Thoracic aorta (tissue), 2 donors: ENCODE data around the gene CHST1. TPM values are rescaled to one million over a fixed set of nuclear protein-coding genes. Genes with fewer than 3 reads are reported as not detected.

ENCODE experiments used
- ATAC-seq: fragments of 150-250 bp; one replicate; pipeline ENCODE4 v1.8.0; 2017; ENCODE audit warnings: low read depth; ENCODE audit not compliant: insufficient number of reproducible peaks, low FRiP score
- DNase-seq: peaks from one replicate; pipeline ENCODE4 v3.0.0-alpha.2; 2020; ENCODE audit warnings: low spot score
- H3K27ac ChIP-seq, 2 donors: fragments of 200-600 bp; sonication (generic); 1 replicate in 1 of 2; 2 replicates in 1 of 2; pipeline ENCODE4 v1.5.1; 2016; ENCODE audit warnings: mild to moderate bottlenecking in 2 of 2, moderate library complexity in 2 of 2
- H3K27me3 ChIP-seq: fragments of 200-600 bp; sonication (generic); replicated peaks from 2 replicates; pipeline ENCODE4 v1.6.0; 2016; ENCODE audit warnings: mild to moderate bottlenecking; ENCODE audit not compliant: insufficient read depth
- H3K36me3 ChIP-seq: fragments of 200-600 bp; sonication (generic); one replicate; pipeline ENCODE4 v1.5.1; 2016
- H3K4me1 ChIP-seq, 2 donors: fragments of 200-600 bp; sonication (generic); 1 replicate in 1 of 2; 2 replicates in 1 of 2; pipeline versions ENCODE4 v1.5.1 to v1.6.0; 2016; ENCODE audit warnings: low read depth in 2 of 2, mild to moderate bottlenecking in 1 of 2; ENCODE audit not compliant: control insufficient read depth in 1 of 2
- H3K4me3 ChIP-seq: fragments of 200-600 bp; sonication (generic); 2 replicates; pipeline ENCODE4 v1.5.1; 2016; ENCODE audit warnings: mild to moderate bottlenecking
- H3K9me3 ChIP-seq: fragments of 200-600 bp; sonication (generic); 2 replicates; pipeline ENCODE4 v1.5.1; 2016
- total RNA-seq, 2 donors: library from RNA; depleted of rRNA; stranded (reverse); fragments of >200 nt; gene quantifications; one replicate each; pipeline versions ENCODE4 v1.1.0 to v1.2.3, GENCODE V29; 2016
- TF ChIP-seq, protein P1 (sequence below): fragments of 200-600 bp; sonication (generic); IDR thresholded peaks from one replicate; pipeline ENCODE4 v1.5.1; 2019; ENCODE audit warnings: antibody characterized with exemption

CHST1 gene
- total RNA-seq, 2 donors from 2014 or later, result 48.7 to 50.2 TPM

DNA sequence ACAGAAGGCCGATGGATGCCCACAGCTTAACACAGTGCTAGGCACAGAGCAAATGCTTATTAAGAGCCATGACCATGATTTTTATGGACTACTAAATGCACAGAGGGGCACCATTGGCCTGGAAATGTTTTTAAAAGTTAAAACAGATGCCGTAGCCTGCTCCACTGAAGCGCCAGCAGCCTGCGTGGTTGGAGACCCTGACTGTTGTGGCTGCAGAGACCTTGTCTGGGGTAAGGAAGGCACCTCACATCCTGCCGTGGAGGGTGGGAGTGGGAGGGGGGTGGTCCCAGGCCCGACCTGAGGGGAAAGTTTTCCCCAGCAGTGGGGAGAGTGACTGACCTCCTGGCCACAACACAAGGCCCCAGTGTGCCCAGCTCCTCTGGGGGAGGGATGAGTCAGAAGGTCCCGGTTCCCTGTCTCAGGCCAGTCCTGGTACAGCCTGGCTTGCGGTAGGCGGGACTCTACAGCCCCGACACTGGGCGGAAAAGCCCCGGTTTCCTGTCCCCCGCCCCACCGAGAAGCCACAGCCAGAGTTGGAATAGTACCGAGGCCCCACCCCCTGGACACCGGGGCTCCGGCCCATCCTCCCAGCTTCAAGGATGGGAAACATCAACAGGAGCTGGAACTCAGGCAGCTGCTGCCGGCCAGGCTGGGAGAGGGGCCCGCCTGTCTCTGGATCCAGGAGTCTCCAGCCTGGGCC is 7.0 kb downstream of the CHST1 start:
- Histone ChIP-seq H3K4me1 (peaks cover 17 to 68% of the 10 kb centered on the region in 2 donors), H3K27me3 (no peaks in the 10 kb centered on the region), H3K27ac (peak overlapping the region; percentile 58 to 62), H3K36me3 (no peaks in the 10 kb centered on the region), H3K4me3 (peak overlapping the region; percentile 14), H3K9me3 (no peaks in the 10 kb centered on the region)
- TF ChIP-seq, protein P1, sequence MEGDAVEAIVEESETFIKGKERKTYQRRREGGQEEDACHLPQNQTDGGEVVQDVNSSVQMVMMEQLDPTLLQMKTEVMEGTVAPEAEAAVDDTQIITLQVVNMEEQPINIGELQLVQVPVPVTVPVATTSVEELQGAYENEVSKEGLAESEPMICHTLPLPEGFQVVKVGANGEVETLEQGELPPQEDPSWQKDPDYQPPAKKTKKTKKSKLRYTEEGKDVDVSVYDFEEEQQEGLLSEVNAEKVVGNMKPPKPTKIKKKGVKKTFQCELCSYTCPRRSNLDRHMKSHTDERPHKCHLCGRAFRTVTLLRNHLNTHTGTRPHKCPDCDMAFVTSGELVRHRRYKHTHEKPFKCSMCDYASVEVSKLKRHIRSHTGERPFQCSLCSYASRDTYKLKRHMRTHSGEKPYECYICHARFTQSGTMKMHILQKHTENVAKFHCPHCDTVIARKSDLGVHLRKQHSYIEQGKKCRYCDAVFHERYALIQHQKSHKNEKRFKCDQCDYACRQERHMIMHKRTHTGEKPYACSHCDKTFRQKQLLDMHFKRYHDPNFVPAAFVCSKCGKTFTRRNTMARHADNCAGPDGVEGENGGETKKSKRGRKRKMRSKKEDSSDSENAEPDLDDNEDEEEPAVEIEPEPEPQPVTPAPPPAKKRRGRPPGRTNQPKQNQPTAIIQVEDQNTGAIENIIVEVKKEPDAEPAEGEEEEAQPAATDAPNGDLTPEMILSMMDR, result no peak
- ATAC-seq (peak; percentile 29), DNase-seq (peak; percentile 33)

DNA sequence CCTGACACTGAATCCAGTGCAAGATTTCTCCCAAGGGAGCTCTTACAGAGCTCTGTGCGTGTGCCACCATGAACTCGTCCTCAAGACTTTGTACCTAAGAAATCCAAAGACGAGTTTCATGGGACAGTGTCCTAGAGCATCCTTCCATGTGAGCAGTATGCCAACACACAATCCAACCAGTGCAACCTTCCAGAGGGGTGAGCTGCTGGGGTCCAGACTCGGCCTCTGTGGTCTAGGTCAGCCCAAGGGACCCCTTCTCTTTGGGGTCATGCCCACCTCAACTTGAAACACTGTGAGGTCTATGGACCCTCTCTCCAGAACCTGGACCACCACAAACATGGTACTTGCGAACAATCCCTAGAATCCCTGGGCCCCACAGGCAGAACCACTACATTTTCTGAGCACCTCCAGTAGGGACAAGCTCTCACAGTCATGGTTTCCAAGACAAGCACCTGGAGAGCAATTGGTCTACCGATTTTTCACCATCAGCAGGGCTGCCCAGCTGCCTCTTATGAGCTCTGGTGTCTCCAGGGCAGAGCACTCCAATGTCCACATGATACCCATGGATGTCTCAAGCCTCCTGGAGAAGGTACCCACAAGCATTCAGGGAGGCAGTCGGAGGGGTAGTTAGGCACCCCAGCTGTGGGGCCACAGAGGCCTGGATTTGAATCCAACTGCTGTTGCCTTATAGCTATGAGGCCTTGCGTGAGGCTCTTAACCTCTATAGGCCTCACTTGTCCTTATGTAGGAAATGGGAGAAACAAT is 7.7 kb downstream of the CHST1 start:
- H3K9me3 ChIP-seq, result no peaks in the 10 kb centered on the region
- no peak overlapping the region for H3K4me3 ChIP-seq
- DNase-seq, result no peak
- no peaks in the 10 kb centered on the region for H3K36me3 ChIP-seq
- TF ChIP-seq, protein P1, result no peak
- H3K4me1 ChIP-seq, result peaks cover 20 to 68% of the 10 kb centered on the region in 2 donors
- no peak for ATAC-seq
- no peaks in the 10 kb centered on the region for H3K27me3 ChIP-seq
- peak overlapping the region; percentile 58 to 59 for H3K27ac ChIP-seq

DNA sequence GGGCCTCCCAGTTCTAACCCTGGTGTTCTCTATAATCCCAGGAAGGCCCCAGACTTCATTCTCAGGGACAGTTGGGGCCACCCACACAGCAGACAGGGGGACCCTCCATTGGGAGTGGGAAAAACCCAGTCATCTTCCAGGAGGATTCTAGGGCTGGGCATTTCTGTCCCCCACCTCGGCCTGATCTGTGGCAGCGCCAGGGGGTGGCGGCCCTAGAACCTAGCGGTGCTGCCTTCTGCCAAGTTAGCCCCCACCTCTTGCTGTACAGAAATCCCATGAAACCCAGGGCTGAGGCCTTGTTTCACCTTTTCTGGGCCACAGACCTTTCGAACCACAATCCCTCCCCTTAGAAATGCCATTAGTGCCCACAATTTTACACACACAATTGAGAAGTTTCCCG is 9.6 kb downstream of the CHST1 start:
- TF ChIP-seq, protein P1, result no peak
- Histone ChIP-seq H3K4me1 (peaks cover 20 to 61% of the 10 kb centered on the region in 2 donors), H3K4me3 (no peak overlapping the region), H3K36me3 (no peaks in the 10 kb centered on the region), H3K9me3 (no peaks in the 10 kb centered on the region), H3K27ac (no peak overlapping the region), H3K27me3 (no peaks in the 10 kb centered on the region)
- ATAC-seq (no peak), DNase-seq (no peak)

DNA sequence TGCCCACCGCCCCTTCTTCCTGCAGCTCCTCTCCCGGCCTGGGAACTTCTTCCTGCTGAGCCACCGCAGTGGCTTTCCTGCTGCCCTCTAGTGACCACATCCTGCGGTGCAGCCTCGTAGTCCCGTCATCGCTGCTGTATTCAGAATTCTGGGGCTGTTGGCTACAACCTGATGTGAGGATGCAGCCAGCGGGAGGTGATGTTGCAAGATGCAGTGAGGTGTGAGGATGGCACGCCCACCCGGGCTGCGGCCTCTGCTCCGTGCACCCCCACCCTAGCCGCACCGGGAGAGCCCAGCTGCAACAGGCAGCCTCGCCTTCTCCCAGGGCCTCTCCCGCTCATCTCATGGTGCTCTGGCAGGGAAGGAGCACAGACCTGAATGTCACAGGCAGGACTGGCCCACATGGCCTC is 10.1 kb downstream of the CHST1 start:
- Histone ChIP-seq H3K4me3 (no peak overlapping the region), H3K4me1 (peaks cover 20 to 61% of the 10 kb centered on the region in 2 donors), H3K9me3 (no peaks in the 10 kb centered on the region), H3K36me3 (peaks cover 4% of the 10 kb centered on the region), H3K27me3 (no peaks in the 10 kb centered on the region), H3K27ac (no peak overlapping the region)
- TF ChIP-seq, protein P1, result peak; percentile 95
- ATAC-seq, result no peak
- DNase-seq, result no peak

DNA sequence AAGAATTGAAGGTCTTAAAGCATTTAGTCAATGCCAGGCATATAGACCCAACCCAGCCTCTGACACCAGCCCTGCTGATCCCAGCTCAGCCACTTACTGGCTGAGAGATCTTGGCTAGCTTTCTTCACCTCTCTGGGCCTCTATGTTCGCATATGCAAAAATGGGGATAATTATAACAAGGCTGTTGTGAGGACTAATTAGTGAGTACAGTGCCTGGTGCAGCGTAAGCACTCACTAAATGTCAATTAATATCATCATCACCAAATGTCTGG is 10.5 kb downstream of the CHST1 start:
- Histone ChIP-seq H3K4me1 (peaks cover 20 to 61% of the 10 kb centered on the region in 2 donors), H3K9me3 (no peaks in the 10 kb centered on the region), H3K27me3 (no peaks in the 10 kb centered on the region), H3K4me3 (no peak overlapping the region), H3K36me3 (peaks cover 7% of the 10 kb centered on the region), H3K27ac (peak overlapping the region in 1 of 2 donors; percentile 17)
- DNase-seq (no peak), ATAC-seq (no peak)
- TF ChIP-seq, protein P1, result no peak
